ENCODE data around the gene ARHGAP26.

ARHGAP26 gene

GRCh38 chr5:142749321-142749720, 20.9 kb upstream of the ARHGAP26 start:
- DNase-seq: no peak

GRCh38 chr5:142753116-142753631, 17.0 kb upstream of the ARHGAP26 start:
- no peak for DNase-seq

GRCh38 chr5:142754031-142754430, 16.1 kb upstream of the ARHGAP26 start:
- no peak for DNase-seq

- no peak for DNase-seq
Measured at GRCh38 chr5:142756576-142756975, 13.6 kb upstream of the ARHGAP26 start.

GRCh38 chr5:142757564-142757963, 12.6 kb upstream of the ARHGAP26 start:
- DNase-seq: no peak

- DNase-seq: no peak
Measured at GRCh38 chr5:142758062-142758795, 11.9 kb upstream of the ARHGAP26 start.

- DNase-seq: no peak
Measured at GRCh38 chr5:142758796-142759145, 11.4 kb upstream of the ARHGAP26 start.

GRCh38 chr5:142763701-142764100, 6.5 kb upstream of the ARHGAP26 start:
- no peak for DNase-seq

GRCh38 chr5:142767178-142767577, 3.0 kb upstream of the ARHGAP26 start:
- DNase-seq: no peak

GRCh38 chr5:142767911-142768310, 2.3 kb upstream of the ARHGAP26 start:
- DNase-seq: no peak

- DNase-seq: no peak
Measured at GRCh38 chr5:142769251-142769792, 855 bp upstream of the ARHGAP26 start.

- DNase-seq: peak; percentile 89
Measured at GRCh38 chr5:142770650-142771609, 753 bp downstream of the ARHGAP26 start.

GRCh38 chr5:142771666-142772065, 1.5 kb downstream of the ARHGAP26 start:
- no peak for DNase-seq

- no peak for DNase-seq
Measured at GRCh38 chr5:142772446-142773293, 2.5 kb downstream of the ARHGAP26 start.

- DNase-seq: no peak
Measured at GRCh38 chr5:142777099-142777498, 6.9 kb downstream of the ARHGAP26 start.

- DNase-seq: no peak
Measured at GRCh38 chr5:142777850-142778249, 7.7 kb downstream of the ARHGAP26 start.

GRCh38 chr5:142779163-142779840, 9.1 kb downstream of the ARHGAP26 start:
- peak; percentile 88 for DNase-seq

GRCh38 chr5:142780871-142781270, 10.7 kb downstream of the ARHGAP26 start:
- DNase-seq: peak; percentile 47

- peak; percentile 37 for DNase-seq
Measured at GRCh38 chr5:142782976-142783530, 12.9 kb downstream of the ARHGAP26 start.

- peak; percentile 72 for DNase-seq
Measured at GRCh38 chr5:142783601-142784341, 13.6 kb downstream of the ARHGAP26 start.

All from eye (tissue), 1 donor.